Measurements from ENCODE around the gene MTCP1.

The MTCP1 gene

DNA sequence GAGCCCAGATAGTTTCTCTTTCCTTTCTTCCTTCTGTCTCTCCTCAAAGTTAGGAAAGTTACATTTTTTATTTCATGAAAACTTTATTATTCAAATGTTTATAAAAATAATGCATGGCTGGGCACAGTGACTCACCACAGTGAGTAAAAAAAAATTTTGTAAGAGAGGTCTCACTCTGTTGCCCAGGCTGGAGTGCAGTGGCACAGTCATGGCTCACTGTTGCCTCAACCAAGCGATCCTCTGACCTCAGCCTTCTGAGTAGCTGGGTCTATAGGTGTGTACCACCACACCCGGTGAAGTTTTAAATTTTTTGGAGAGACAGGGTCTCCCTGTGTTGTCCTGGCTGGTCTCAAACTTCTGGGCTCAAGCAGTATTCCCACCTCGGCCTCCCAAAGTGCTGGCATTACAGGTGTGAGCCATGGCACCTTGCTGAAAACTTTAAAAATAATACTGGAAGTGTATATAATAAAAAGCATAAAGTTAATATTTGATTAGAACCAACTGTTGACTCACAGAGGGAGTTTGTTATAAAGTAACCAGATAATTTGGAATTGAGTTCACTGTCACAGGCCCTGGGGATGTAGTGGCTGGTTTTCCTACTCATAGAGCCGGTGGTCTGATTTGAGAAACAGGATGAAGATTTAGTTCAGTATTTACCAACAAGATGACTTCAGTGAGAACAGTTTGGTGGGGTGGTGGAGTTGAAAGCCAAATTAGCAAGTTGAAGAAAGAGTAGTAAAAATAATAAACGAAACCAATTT lies 18.0 kb downstream of the MTCP1 start:
- DNase-seq: no peak

DNA sequence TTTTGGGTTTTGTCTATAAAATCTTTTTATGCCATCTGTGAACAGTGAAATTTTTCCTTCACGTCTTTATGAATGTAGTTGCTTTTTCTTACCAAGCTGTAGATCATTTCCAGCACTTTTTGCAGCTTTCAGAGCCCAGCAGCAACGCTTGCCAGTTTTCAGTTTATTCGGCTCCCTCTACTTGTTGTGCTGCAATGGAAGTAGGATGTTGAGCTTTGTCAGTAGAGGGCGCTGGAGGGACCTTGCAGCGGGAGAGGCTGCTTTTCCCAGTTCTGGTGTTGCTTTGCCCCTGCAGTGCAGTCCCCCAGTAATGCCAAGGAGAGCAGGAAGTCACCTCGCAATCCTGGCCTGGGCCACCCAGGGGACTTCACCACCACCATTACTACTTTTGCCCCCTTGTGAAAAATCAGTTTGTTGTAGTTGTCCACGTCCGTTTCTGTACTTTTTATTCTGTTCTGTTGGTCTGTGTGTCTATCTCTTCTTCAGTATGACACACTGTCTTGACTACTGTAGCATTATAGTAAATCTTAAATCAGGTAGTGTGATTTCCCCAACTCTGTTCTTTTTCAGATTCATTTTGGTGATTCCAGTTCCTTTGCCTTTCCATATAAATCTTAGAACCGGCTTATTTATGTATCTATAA lies 21.8 kb downstream of the MTCP1 start:
- DNase-seq: peak; percentile 11

DNA sequence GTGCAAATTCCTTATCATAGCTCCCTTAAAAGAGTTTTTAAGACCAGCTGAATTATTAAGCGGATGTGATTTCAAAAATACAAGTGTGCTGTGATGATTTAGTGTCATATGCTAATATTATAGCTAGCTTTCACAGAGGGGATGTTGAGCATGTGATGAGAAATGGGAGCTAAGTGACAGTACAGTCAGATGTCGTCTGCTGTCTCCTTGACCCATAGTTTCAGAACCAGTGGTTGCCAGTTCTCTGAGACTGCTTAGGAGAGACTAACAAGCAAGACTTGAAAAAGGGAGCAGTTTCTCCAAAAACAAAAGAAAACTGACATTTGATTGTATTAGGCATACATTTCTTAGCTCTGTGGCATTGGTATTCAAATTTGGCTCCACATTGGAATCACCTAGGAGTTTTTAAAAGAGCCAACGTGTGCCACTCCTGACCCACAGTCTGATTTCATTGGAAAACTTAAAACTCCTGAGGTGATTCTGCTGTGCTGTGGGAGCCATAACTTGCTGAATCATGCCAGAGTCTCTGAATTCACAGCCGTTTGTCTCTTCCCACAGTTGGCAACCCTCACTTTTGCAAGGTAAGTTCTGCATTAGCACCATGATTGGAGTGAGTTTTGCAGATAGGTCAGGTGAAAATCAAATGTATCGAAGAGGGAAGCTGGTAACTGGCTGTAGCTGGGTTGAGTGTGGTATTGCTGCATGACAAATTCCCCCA lies 24.0 kb downstream of the MTCP1 start:
- no peak for DNase-seq

GRCh38 chrX:155046129-155046810 lies 24.7 kb downstream of the MTCP1 start:
- no peak for DNase-seq

- DNase-seq: no peak
These were observed 35.2 kb downstream of the MTCP1 start for GRCh38 chrX:155035688-155036087.

GRCh38 chrX:155031657-155032056 lies 39.3 kb downstream of the MTCP1 start:
- no peak for DNase-seq

DNA sequence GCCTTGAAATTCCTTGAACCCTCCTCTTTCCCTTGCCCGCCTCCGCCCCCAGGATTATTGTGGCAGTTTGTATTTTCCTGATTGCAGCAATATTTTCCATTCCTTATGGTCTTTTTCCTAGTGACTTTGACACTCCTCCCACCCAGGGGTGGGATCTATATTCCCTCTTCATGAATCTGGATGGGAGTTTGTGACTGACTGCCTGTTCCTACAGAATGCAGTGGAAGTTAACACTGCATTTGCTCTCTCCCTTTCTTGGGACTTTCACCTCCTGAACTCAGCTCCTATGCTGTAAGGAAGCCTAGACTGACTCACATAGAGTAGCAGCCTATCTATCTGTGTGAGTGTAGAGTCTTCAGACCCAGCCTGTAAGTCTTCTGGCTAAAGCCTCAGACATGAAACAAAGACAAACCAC lies 42.1 kb downstream of the MTCP1 start:
- peak; percentile 10 for DNase-seq

DNA sequence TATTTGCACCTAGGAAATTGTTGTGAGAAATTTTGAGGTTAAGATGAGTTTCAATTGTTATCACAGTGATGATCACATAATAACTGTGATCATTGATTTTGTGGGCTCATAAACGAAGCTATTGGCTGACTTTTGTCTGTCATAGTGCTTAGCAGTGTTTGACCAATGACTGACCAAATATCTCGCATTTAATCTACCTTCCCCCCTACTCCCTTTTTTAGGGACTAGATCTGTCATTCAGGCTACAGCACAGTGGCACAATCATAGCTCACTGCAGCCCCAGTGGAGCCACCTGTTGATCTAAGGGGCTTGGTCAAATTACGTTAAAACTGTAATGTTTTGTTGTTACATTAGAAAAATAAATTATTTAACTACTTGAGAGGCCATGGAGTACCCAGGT lies 42.8 kb downstream of the MTCP1 start:
- DNase-seq: no peak

GRCh38 chrX:155027509-155028066 lies 43.3 kb downstream of the MTCP1 start:
- DNase-seq: peak; percentile 33

DNA sequence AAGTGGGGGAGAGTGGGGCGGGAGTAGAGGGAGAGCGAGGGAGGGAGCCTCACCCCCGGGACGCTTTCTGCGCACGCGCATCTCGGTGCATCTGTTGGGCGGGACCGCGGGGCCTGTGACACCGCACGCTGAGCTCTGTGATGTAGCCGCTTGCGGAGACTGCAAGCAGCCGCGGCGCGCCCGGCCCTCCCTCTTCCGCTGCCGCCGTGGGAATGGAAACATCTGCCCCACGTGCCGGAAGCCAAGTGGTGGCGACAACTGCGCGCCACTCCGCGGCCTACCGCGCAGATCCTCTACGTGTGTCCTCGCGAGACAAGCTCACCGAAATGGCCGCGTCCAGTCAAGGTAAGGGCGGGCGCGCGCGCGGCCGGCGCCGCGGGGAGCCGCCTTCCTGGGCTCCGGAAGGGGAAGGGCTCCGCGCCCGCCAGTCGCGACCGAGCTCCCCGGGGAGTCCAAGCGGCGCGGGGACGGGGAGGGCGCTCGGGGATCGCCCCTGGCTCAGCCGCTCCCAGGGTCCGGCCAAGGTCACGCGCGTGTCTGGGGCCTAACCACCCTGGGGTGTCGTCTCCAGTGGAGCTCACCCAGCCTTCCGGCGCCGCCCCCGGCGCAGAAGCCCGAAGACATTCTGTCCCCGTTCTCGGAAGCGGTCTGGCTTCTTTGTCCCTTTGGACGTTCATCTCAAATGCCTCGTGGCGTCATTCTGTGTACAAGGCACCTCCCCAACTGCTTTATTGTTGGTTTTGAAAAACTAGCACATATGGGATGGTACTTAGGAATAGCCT lies 44.0 kb downstream of the MTCP1 start, which contains the start of gene FUNDC2:
FUNDC2 (plus strand) TSS at position 118 of the 782 bp plus-strand sequence; CDS start at position 213, 95 bp downstream.
- DNase-seq: peak; percentile 86

DNA sequence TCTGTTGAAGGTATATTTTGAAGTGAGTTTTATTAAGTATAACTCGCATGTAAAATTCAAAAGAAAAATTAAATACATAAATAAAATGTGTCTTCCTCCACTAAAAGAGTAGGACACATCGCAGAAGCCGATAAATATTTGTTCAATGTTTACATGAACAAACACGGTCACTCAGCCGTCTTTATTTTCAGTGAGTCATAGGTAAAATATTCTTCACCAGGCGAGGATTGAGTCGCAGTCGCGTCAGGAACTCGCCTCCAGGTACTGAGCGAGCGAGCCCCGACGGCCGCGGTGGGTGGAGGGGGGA lies 44.6 kb downstream of the MTCP1 start:
- no peak for DNase-seq

- no peak for DNase-seq
These were observed 46.8 kb downstream of the MTCP1 start for GRCh38 chrX:155023907-155024833.

- DNase-seq: no peak
These were observed 48.4 kb downstream of the MTCP1 start, which contains the start of gene F8 for GRCh38 chrX:155022585-155022984. Gene F8, minus strand, starts transcription at chrX:155022723. Its CDS starts 171 bp downstream, at chrX:155022552.

DNA sequence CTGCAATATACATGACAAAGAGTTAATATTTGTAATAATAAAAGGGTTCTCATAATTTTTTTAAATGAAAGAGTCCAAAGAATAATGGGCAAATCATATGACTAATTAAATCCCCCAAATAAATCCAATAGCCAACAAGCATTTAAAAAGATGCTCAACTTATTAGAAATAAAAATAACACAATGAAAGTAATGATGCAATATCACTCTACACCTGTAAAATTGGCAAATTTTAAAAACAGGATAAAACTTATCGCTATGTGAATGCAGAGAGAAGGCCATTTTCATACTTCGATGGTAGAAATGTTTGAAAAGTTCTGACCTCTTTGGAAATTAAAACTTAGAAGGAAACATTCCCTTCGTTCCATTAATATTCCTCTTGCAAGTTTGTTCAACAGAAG lies 50.3 kb downstream of the MTCP1 start:
- no peak for DNase-seq
